ENCODE data around the gene TMED10. TPM values are rescaled to one million over a fixed set of nuclear protein-coding genes. Genes with fewer than 3 reads are reported as not detected.

Gene TMED10
- total and polyA plus RNA-seq, 2 of the 13 experiments (the other 11 are each of a cell fraction or from before 2014, with no cell fraction given), result 311 to 377 TPM

- Histone ChIP-seq H3K4me3 (replicated peaks in 1 of 3; ENCODE audit: insufficient read depth in 1 of 3, low read depth in 2 of 3, low read length in 3 of 3) (peak overlapping the region; percentile 83 to 98 (median 93); a peak in 1 of 6 replicates), H3K9ac (ENCODE audit: insufficient read depth, low read depth, low read length) (no peak overlapping the region; the same call in 1 of the 2 replicates), H3K27me3 (ENCODE audit: control insufficient read depth in 1 of 2, insufficient read depth in 2 of 2, low read length in 2 of 2) (no peaks in the 10 kb centered on the region; a peak in 1 of 5 replicates), H3K79me2 (ENCODE audit: insufficient read depth, low read length) (peaks cover 70% of the 10 kb centered on the region), H3K36me3 (replicated peaks in 1 of 2; ENCODE audit: control insufficient read depth in 1 of 2, insufficient read depth in 2 of 2, low read length in 2 of 2) (peaks cover 0 to 7% of the 10 kb centered on the region in 2 experiments; a peak in 2 of 5 replicates), H3K4me2 (ENCODE audit: low read depth, low read length) (peak overlapping the region; percentile 82), H4K20me1 (ENCODE audit: insufficient read depth, low read length) (peaks cover 19% of the 10 kb centered on the region; the same call in 1 of the 2 replicates), H2AFZ (ENCODE audit: low read length) (no peak overlapping the region), H3K4me1 (ENCODE audit: insufficient read depth, low read length) (peaks cover 48% of the 10 kb centered on the region), H3K27ac (ENCODE audit: extremely low read length, insufficient read depth, low read length) (no peak overlapping the region), H3K9me3 (ENCODE audit: low read length) (no peaks in the 10 kb centered on the region)
- WGBS (ENCODE audit: low lambda C conversion rate), result 53% methylated on average over 2 of the region's 2 CpGs
- intact Hi-C loops (cut with micrococcal nuclease; ENCODE audit: unreplicated experiment), result loop anchor here (1.0 kb wide), 1 partner anchor 27 kb away; no protein-coding TSS in a partner anchor
- FAIRE-seq (no peak), ATAC-seq (no peak), DNase-seq (ENCODE audit: low spot score) (no peak)
- POLR2A ChIA-PET, result interaction anchor here (0.7 kb wide), 1 partner anchor 345 kb away, joined by 3 read pairs; no protein-coding TSS in a partner anchor
- no TSS peak for BruUV-seq (replicated peaks)
- CTCF ChIA-PET (ENCODE audit: low intra/inter-chr PET ratio, low total read pairs), result no interaction called here
- no peak for TF ChIP-seq DMAP1 (CRISPR knock-in tag; IDR thresholded peaks at IDR 0.05)
- TF ChIP-seq REST (IDR thresholded peaks at IDR 0.05; ENCODE audit: borderline replicate concordance in 1 of 2, low read depth in 1 of 2, low read length in 2 of 2), result peak in 1 of 2 experiments; percentile 62; a peak in 1 of 4 replicates
- in situ Hi-C loops (cut with HindIII; ENCODE audit: extremely low pct_ligation_motif_present, low pct_unique_long_range_greater_than_20kb), result no loop called here
These were observed 2.3 kb downstream of the TMED10 start for GRCh38 chr14:75174066-75174465.

GRCh38 chr14:75170772-75171171 is 5.6 kb downstream of the TMED10 start:
- 90% methylated on average over 4 of the region's 4 CpGs for WGBS (ENCODE audit: low lambda C conversion rate)
- H3K4me3 ChIP-seq (replicated peaks in 1 of 3; ENCODE audit: insufficient read depth in 1 of 3, low read depth in 2 of 3, low read length in 3 of 3), result no peak overlapping the region
- no peak overlapping the region for H2AFZ ChIP-seq (ENCODE audit: low read length)
- peaks cover 2 to 11% of the 10 kb centered on the region in 2 experiments; a peak in 2 of 5 replicates for H3K36me3 ChIP-seq (replicated peaks in 1 of 2; ENCODE audit: control insufficient read depth in 1 of 2, insufficient read depth in 2 of 2, low read length in 2 of 2)
- H4K20me1 ChIP-seq (ENCODE audit: insufficient read depth, low read length), result peaks cover 40% of the 10 kb centered on the region
- TF ChIP-seq ZBTB1 (CRISPR knock-in tag; IDR thresholded peaks at IDR 0.05; ENCODE audit: borderline replicate concordance) (no peak), FOXK2 (IDR thresholded peaks at IDR 0.05) (no peak), RFXANK (CRISPR knock-in tag; IDR thresholded peaks at IDR 0.05) (no peak), ZNF577 (CRISPR knock-in tag; IDR thresholded peaks at IDR 0.05; ENCODE audit: borderline replicate concordance, low read depth) (no peak)
- intact Hi-C loops (cut with micrococcal nuclease; ENCODE audit: unreplicated experiment) (no loop called here), in situ Hi-C loops (cut with HindIII; ENCODE audit: extremely low pct_ligation_motif_present, low pct_unique_long_range_greater_than_20kb) (no loop called here)
- DNase-seq (ENCODE audit: low spot score), result no peak
- ChIA-PET CTCF (ENCODE audit: low intra/inter-chr PET ratio, low total read pairs) (no interaction called here), POLR2A (no interaction called here)
- H3K27me3 ChIP-seq (ENCODE audit: control insufficient read depth in 1 of 2, insufficient read depth in 2 of 2, low read length in 2 of 2), result no peaks in the 10 kb centered on the region; a peak in 1 of 5 replicates
- H3K27ac ChIP-seq (ENCODE audit: extremely low read length, insufficient read depth, low read length), result no peak overlapping the region
- no peak for ATAC-seq
- BruUV-seq (replicated peaks), result no TSS peak
- H3K4me1 ChIP-seq (ENCODE audit: insufficient read depth, low read length), result peaks cover 60% of the 10 kb centered on the region
- FAIRE-seq, result no peak
- peaks cover 94% of the 10 kb centered on the region for H3K79me2 ChIP-seq (ENCODE audit: insufficient read depth, low read length)
- H3K9me3 ChIP-seq (ENCODE audit: low read length), result no peaks in the 10 kb centered on the region
- no peak overlapping the region for H3K4me2 ChIP-seq (ENCODE audit: low read depth, low read length)
- H3K9ac ChIP-seq (ENCODE audit: insufficient read depth, low read depth, low read length), result no peak overlapping the region
